ENCODE measurements around the gene PSMB5.

- TF ChIP-seq POLR2AphosphoS5 (IDR thresholded peaks at IDR 0.05), result no peak
- TF ChIP-seq CTCF (IDR thresholded peaks at IDR 0.05), result no peak
- TF ChIP-seq EP300 (IDR thresholded peaks at IDR 0.05), result no peak
- no peak for TF ChIP-seq POLR2A (IDR thresholded peaks at IDR 0.05; ENCODE audit: low read depth)
Observed at GRCh38 chr14:23066855-23067744, 32.4 kb upstream of the PSMB5 start.

All from esophagus muscularis mucosa (tissue), 4 donors.